ENCODE measurements around the gene MYEOV. TPM values are rescaled to one million over a fixed set of nuclear protein-coding genes. Genes with fewer than 3 reads are reported as not detected.

Gene MYEOV
- polyA plus RNA-seq, 3 donors = 0.03 TPM; not detected in 2

DNA sequence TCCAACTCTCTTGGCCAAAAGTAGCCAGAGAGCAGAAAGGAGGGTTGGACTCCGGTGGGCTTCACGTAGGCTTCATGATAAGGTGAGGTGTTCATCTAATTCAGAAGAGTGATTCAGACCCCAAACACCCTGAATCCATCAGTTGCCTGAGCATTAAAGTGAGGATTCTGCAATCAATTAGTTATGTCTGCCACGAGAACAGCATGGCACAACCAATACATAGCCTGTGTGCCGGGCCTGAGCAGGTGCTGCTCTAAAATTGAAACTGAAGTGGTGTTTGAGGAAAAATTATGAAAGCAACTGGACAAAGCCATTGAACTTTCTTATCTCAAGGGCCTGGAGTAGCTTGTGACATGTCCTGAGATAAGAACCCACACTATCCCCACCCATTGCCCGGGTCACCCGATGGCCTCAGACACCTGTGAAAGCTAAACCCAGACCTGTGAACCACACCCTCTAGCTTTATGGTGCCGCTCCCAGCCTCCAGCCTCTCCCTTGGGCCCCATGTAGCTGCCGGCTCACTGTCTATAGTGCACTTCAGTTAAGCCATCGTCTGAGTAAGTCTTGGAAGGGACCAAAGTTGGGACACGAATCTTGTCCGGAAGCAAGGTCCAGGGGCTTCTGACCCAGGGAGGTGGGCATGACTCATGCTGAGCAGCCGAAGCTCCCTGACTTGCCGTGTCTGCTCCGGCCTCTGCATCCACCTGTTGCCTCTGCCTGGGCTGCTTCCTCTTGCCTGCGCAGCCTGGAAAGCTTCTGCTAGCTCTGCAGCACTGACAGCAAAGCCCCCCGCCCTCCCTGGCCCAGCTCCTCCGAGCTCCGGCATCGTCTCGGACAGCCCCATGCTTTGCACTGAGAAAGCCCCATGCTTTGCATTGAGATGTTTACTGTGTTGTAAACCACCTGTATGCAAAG is 5.7 kb upstream of the MYEOV start:
- no peaks in the 10 kb centered on the region for H3K36me3 ChIP-seq (replicated peaks in 1 of 2; ENCODE audit: control insufficient read depth in 1 of 2, insufficient read depth in 2 of 2, low read length in 2 of 2)
- H3K4me2 ChIP-seq (replicated peaks; ENCODE audit: extremely low read depth, low read length, poor library complexity, severe bottlenecking) = no peak overlapping the region
- no peaks in the 10 kb centered on the region for H3K79me2 ChIP-seq (ENCODE audit: insufficient read depth, low read length)
- H3K27ac ChIP-seq (ENCODE audit: low read depth in 1 of 2, low read length in 2 of 2) = no peak overlapping the region
- whole genome bisulfite sequencing (ENCODE audit: insufficient coverage) = 93% methylated on average over 16 of the region's 20 CpGs
- TF ChIP-seq, protein P1, sequence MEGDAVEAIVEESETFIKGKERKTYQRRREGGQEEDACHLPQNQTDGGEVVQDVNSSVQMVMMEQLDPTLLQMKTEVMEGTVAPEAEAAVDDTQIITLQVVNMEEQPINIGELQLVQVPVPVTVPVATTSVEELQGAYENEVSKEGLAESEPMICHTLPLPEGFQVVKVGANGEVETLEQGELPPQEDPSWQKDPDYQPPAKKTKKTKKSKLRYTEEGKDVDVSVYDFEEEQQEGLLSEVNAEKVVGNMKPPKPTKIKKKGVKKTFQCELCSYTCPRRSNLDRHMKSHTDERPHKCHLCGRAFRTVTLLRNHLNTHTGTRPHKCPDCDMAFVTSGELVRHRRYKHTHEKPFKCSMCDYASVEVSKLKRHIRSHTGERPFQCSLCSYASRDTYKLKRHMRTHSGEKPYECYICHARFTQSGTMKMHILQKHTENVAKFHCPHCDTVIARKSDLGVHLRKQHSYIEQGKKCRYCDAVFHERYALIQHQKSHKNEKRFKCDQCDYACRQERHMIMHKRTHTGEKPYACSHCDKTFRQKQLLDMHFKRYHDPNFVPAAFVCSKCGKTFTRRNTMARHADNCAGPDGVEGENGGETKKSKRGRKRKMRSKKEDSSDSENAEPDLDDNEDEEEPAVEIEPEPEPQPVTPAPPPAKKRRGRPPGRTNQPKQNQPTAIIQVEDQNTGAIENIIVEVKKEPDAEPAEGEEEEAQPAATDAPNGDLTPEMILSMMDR (IDR thresholded peaks at IDR 0.05) = no peak
- no peak for DNase-seq
- no peak overlapping the region for H3K9ac ChIP-seq (ENCODE audit: insufficient read depth, low read length, poor library complexity, severe bottlenecking)
- H3K9me3 ChIP-seq (replicated peaks in 1 of 2; ENCODE audit: control insufficient read depth in 1 of 2, insufficient read depth in 1 of 2, low read length in 2 of 2) = no peaks in the 10 kb centered on the region
- Mint-ChIP-seq H3K4me1 (peaks cover 2% of the 10 kb centered on the region), H3K36me3 (no peaks in the 10 kb centered on the region), H3K27ac (no peak overlapping the region), H3K4me3 (no peak overlapping the region), H3K9me3 (peaks cover 0 to 6% (median 3%) of the 10 kb centered on the region in 7 donors), H3K27me3 (ENCODE audit: low read depth in 3 of 3) (peaks cover 0 to 7% (median 3%) of the 10 kb centered on the region in 3 donors)
- no peak overlapping the region for H2AFZ ChIP-seq (ENCODE audit: insufficient read depth, low read depth, low read length, poor library complexity, severe bottlenecking)
- peaks cover 0 to 2% of the 10 kb centered on the region in 2 donors for H3K4me1 ChIP-seq (ENCODE audit: control insufficient read depth in 1 of 2, insufficient read depth in 2 of 2, low read length in 2 of 2)
- intact Hi-C loops (cut with micrococcal nuclease) = no loop called here
- no peak overlapping the region for H3K4me3 ChIP-seq (replicated peaks in 1 of 3; ENCODE audit: low read depth in 2 of 3, low read length in 3 of 3)
- no peaks in the 10 kb centered on the region for H4K20me1 ChIP-seq (ENCODE audit: insufficient read depth, low read length)
- H3K27me3 ChIP-seq (ENCODE audit: control insufficient read depth in 2 of 2, insufficient read depth in 2 of 2, low read length in 2 of 2) = no peaks in the 10 kb centered on the region

DNA sequence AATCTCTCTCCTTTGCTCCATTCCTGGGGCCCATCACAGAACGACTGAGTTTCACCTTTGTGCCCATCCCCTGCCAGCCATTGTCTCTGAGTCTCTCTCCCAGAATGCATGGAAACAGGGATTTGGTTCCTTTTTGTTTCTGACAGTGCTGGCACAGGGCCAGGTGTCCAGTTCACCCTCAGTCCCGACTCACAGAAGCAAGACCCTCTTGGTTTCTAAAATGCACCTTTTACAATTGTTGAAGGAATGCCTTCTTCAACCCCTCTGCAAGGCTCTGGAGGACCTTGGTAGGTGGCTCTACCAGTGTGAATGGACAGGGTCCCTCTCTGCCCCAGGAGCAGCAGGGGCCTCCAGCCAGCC is 5.1 kb upstream of the MYEOV start:
- H4K20me1 ChIP-seq (ENCODE audit: insufficient read depth, low read length) = no peaks in the 10 kb centered on the region
- peaks cover 4 to 8% of the 10 kb centered on the region in 2 donors for H3K4me1 ChIP-seq (ENCODE audit: control insufficient read depth in 1 of 2, insufficient read depth in 2 of 2, low read length in 2 of 2)
- H3K4me3 ChIP-seq (replicated peaks in 1 of 3; ENCODE audit: low read depth in 2 of 3, low read length in 3 of 3) = no peak overlapping the region
- TF ChIP-seq, protein P1 (IDR thresholded peaks at IDR 0.05) = no peak
- no peak overlapping the region for H3K4me2 ChIP-seq (replicated peaks; ENCODE audit: extremely low read depth, low read length, poor library complexity, severe bottlenecking)
- H3K36me3 ChIP-seq (replicated peaks in 1 of 2; ENCODE audit: control insufficient read depth in 1 of 2, insufficient read depth in 2 of 2, low read length in 2 of 2) = no peaks in the 10 kb centered on the region
- H3K9me3 Mint-ChIP-seq = peaks cover 0 to 6% (median 0%) of the 10 kb centered on the region in 7 donors
- H3K27ac Mint-ChIP-seq = no peak overlapping the region
- no peaks in the 10 kb centered on the region for H3K79me2 ChIP-seq (ENCODE audit: insufficient read depth, low read length)
- DNase-seq = no peak
- H3K9me3 ChIP-seq (replicated peaks in 1 of 2; ENCODE audit: control insufficient read depth in 1 of 2, insufficient read depth in 1 of 2, low read length in 2 of 2) = no peaks in the 10 kb centered on the region
- peaks cover 0 to 7% (median 2%) of the 10 kb centered on the region in 3 donors for H3K27me3 Mint-ChIP-seq (ENCODE audit: low read depth in 3 of 3)
- intact Hi-C loops (cut with micrococcal nuclease) = no loop called here
- H3K4me3 Mint-ChIP-seq = no peak overlapping the region
- no peak overlapping the region for H3K9ac ChIP-seq (ENCODE audit: insufficient read depth, low read length, poor library complexity, severe bottlenecking)
- H3K36me3 Mint-ChIP-seq = no peaks in the 10 kb centered on the region
- H3K27ac ChIP-seq (ENCODE audit: low read depth in 1 of 2, low read length in 2 of 2) = no peak overlapping the region
- H2AFZ ChIP-seq (ENCODE audit: insufficient read depth, low read depth, low read length, poor library complexity, severe bottlenecking) = no peak overlapping the region
- peaks cover 7% of the 10 kb centered on the region for H3K4me1 Mint-ChIP-seq
- WGBS (ENCODE audit: insufficient coverage) = 75% methylated on average over 2 of the region's 2 CpGs
- no peaks in the 10 kb centered on the region for H3K27me3 ChIP-seq (ENCODE audit: control insufficient read depth in 2 of 2, insufficient read depth in 2 of 2, low read length in 2 of 2)
